ENCODE data around the gene XPO6.

XPO6 gene

GRCh38 chr16:28062261-28062846 lies 149.4 kb downstream of the XPO6 start:
- DNase-seq (ENCODE audit: low spot score) = no peak

DNA sequence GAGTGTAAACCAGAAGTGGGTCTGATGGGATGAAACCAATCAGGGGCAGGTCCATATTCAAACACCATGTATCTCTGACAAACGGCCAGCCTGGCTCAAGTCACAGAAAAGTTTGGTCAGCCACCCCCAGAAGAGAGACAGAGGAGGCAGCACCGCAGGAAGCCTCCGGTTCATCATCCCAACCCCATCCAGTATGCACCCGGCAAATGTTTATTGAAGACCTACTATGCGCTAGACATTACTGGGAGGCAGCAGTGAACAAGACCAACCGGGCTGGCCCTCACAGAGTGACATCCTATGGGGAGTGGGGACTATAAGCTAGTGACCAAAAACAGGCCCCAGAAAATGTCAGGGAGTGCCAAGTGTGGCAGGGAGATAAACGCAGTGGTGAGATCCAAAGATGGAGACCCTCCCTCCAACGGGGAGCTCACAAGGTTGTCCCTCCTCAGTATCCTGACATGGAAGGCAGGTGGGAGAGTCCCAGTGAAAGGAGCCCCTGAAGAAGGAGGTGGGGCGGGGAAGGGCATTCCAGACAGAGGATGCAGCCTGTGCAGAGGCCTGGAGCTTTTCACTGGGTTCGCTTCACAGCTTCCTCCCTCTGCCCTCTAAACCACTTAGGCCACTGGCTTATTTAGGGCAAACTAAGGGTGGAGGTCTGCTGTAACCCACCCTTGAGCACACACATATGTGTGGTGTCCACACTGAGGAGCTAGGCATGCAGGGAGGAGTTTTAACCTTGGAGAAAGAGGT lies 150.2 kb downstream of the XPO6 start:
- DNase-seq (ENCODE audit: low spot score) = no peak

GRCh38 chr16:28059841-28060575 lies 151.8 kb downstream of the XPO6 start:
- DNase-seq (ENCODE audit: low spot score) = no peak

- no peak for DNase-seq (ENCODE audit: low spot score)
Observed at GRCh38 chr16:28058839-28059589, 152.8 kb downstream of the XPO6 start.

- DNase-seq (ENCODE audit: low spot score) = no peak
Observed at GRCh38 chr16:28057949-28058348, 153.8 kb downstream of the XPO6 start.

GRCh38 chr16:28053461-28053860 lies 158.3 kb downstream of the XPO6 start:
- DNase-seq (ENCODE audit: low spot score) = no peak

- DNase-seq (ENCODE audit: low spot score) = no peak
Observed at GRCh38 chr16:28052274-28053128, 159.3 kb downstream of the XPO6 start.

GRCh38 chr16:28051486-28051885 lies 160.3 kb downstream of the XPO6 start:
- DNase-seq (ENCODE audit: low spot score) = no peak

All from AG08396 (cell line).